ENCODE measurements around the gene FAM186B. TPM values are rescaled to one million over a fixed set of nuclear protein-coding genes. Genes with fewer than 3 reads are reported as not detected.
A peak's percentile ranks its signal among the peaks of the same experiment; 100 is the strongest.

FAM186B gene
- polyA plus RNA-seq, 2 of the 4 experiments (the other 2 are of a cell fraction), result 0.04 to 0.08 TPM

GRCh38 chr12:49559011-49559675, 46.3 kb downstream of the FAM186B start:
- no peak for FAIRE-seq
- no peak for TF ChIP-seq CBX2 (IDR thresholded peaks at IDR 0.05; ENCODE audit: borderline replicate concordance, low read depth)
- no peak for TF ChIP-seq ZNF302 (CRISPR knock-in tag; IDR thresholded peaks at IDR 0.05)
- no peak for TF ChIP-seq CTCF (IDR thresholded peaks at IDR 0.05)
- no peak for TF ChIP-seq ZSCAN20 (CRISPR knock-in tag; IDR thresholded peaks at IDR 0.05)
- TF ChIP-seq POLR2AphosphoS2 (conservative IDR thresholded peaks at IDR 0.05; ENCODE audit: low read length), result no peak
- no peak for TF ChIP-seq HOXB13 (CRISPR knock-in tag; IDR thresholded peaks at IDR 0.05; ENCODE audit: low read depth)
- TF ChIP-seq, protein P1, sequence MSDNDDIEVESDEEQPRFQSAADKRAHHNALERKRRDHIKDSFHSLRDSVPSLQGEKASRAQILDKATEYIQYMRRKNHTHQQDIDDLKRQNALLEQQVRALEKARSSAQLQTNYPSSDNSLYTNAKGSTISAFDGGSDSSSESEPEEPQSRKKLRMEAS (IDR thresholded peaks at IDR 0.05), result no peak
- no peak for TF ChIP-seq RARB (CRISPR knock-in tag; IDR thresholded peaks at IDR 0.05)
- no peak for TF ChIP-seq ESRRA (IDR thresholded peaks at IDR 0.05; ENCODE audit: borderline replicate concordance, low read length)

DNA sequence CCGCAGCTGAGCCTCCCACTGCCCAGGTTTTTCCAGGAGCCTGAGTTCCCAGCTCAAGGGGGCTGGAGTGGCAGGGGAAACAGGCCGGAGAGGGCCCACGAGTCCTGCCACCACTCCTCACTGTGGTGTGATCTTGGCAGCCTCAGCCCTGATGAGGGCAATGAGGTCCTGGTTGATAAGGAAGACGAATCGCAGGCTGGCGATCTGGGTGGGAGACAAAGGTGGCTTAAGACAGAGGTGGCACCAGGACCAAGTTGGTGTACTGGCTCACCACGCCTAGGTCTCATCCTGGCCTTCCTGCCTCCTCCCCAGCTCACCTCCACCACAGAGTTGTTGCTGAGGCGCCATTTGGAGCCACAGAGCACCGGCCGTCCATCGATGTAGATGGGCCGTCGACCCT, 46.9 kb downstream of the FAM186B start:
- no peaks in the 10 kb centered on the region for H3K9me3 ChIP-seq
- TF ChIP-seq FOSL2 (IDR thresholded peaks at IDR 0.05), result no peak
- no peak for TF ChIP-seq FOSL2 (CRISPR knock-in tag; IDR thresholded peaks at IDR 0.05)
- no peak for TF ChIP-seq JUNB (IDR thresholded peaks at IDR 0.05)
- TF ChIP-seq SREBF2 (IDR thresholded peaks at IDR 0.05), result no peak
- DNase-seq (ENCODE audit: low read depth in 1 of 2, low spot score in 1 of 2), result no peak
- no peak for ATAC-seq
- POLR2A ChIA-PET, result interaction anchor here (1.1 kb wide), 1 partner anchor 200 kb away, joined by 5 read pairs; no protein-coding TSS in a partner anchor
- no peak for FAIRE-seq
- no peak overlapping the region for H3K27ac ChIP-seq
- no peak overlapping the region for H3K4me3 ChIP-seq
- WGBS (ENCODE audit: missing lambda C conversion rate), result 93% methylated on average over 13 of the region's 13 CpGs
- H3K4me1 ChIP-seq, result no peaks in the 10 kb centered on the region
- CTCF ChIA-PET, result interaction anchor here (0.6 to 11.4 kb wide), 14 partner anchors 8 to 342 kb away, joined by 3 to 91 read pairs (median 5); partner anchors contain the start of genes DNAJC22 and KCNH3
- H3K4me2 ChIP-seq, result no peak overlapping the region

More at GRCh38 chr12:49559011-49559675, 46.3 kb downstream of the FAM186B start:
- ATAC-seq (no peak), DNase-seq (ENCODE audit: low read depth in 1 of 2, low spot score in 1 of 2) (no peak)
- Histone ChIP-seq H3K4me1 (no peaks in the 10 kb centered on the region), H3K4me2 (no peak overlapping the region), H3K9me3 (no peaks in the 10 kb centered on the region), H3K27ac (no peak overlapping the region), H3K4me3 (no peak overlapping the region)
- WGBS (ENCODE audit: missing lambda C conversion rate), result 92% methylated on average over 17 of the region's 17 CpGs
- POLR2A ChIA-PET, result interaction anchor here (1.1 kb wide), 1 partner anchor 201 kb away, joined by 5 read pairs; no protein-coding TSS in a partner anchor
- CTCF ChIA-PET, result interaction anchor here (0.6 to 11.4 kb wide), 13 partner anchors 8 to 483 kb away, joined by 3 to 91 read pairs (median 6); partner anchors contain the start of gene DNAJC22

GRCh38 chr12:49557917-49558215, 47.6 kb downstream of the FAM186B start:
- FAIRE-seq, result no peak
- WGBS (ENCODE audit: missing lambda C conversion rate), result 41% methylated on average over 2 of the region's 7 CpGs
- POLR2A ChIA-PET, result interaction anchor here (1.1 kb wide), 1 partner anchor 199 kb away, joined by 5 read pairs; no protein-coding TSS in a partner anchor

More at GRCh38 chr12:49557917-49558215, 47.6 kb downstream of the FAM186B start:
- CTCF ChIA-PET, result interaction anchor here (0.6 to 11.4 kb wide), 15 partner anchors 9 to 342 kb away, joined by 3 to 91 read pairs (median 4); partner anchors contain the start of gene KCNH3
- TF ChIP-seq SMC3 (IDR thresholded peaks at IDR 0.05) (peak; percentile 48), RAD21 (conservative IDR thresholded peaks at IDR 0.05 in 1 of 2, IDR thresholded peaks at IDR 0.05 in 1 of 2) (peak; percentile 21 to 39; a peak in 2 of 5 replicates), CTCF (IDR thresholded peaks at IDR 0.05) (peak; percentile 46)
- TF ChIP-seq, protein P1 (IDR thresholded peaks at IDR 0.05), result peak; percentile 26; the same call in 1 of the 2 replicates
- TF ChIP-seq, protein P2, sequence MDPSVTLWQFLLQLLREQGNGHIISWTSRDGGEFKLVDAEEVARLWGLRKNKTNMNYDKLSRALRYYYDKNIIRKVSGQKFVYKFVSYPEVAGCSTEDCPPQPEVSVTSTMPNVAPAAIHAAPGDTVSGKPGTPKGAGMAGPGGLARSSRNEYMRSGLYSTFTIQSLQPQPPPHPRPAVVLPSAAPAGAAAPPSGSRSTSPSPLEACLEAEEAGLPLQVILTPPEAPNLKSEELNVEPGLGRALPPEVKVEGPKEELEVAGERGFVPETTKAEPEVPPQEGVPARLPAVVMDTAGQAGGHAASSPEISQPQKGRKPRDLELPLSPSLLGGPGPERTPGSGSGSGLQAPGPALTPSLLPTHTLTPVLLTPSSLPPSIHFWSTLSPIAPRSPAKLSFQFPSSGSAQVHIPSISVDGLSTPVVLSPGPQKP (IDR thresholded peaks at IDR 0.05; ENCODE audit: low read depth, low read length), result no peak
- Histone ChIP-seq H3K4me2 (no peak overlapping the region), H3K9me3 (no peaks in the 10 kb centered on the region), H3K4me1 (no peaks in the 10 kb centered on the region), H3K4me3 (no peak overlapping the region), H3K27ac (no peak overlapping the region)
- DNase-seq (ENCODE audit: low read depth in 1 of 2, low spot score in 1 of 2), result peak in 1 of 2 experiments; percentile 58
- peak; percentile 49 to 69 for ATAC-seq

Measured in A549 (cell line).